Bronchial epithelial cell (primary cell): ENCODE results near the gene CAMTA1. TPM values are rescaled to one million over a fixed set of nuclear protein-coding genes. Genes with fewer than 3 reads are reported as not detected.

ENCODE experiments used
- DNase-seq: peaks from one replicate; pipeline ENCODE4 v3.0.0-alpha.2; 2010; ENCODE audit warnings: low read depth
- FAIRE-seq: peaks from 2 replicates; lab custom pipeline; 2011; peaks lifted over from hg19 to GRCh38; lab: Jason Lieb, UNC
- H3K27me3 ChIP-seq: 2 replicates; pipeline ENCODE4 v1.5.1; 2011; ENCODE audit warnings: low read length; ENCODE audit not compliant: control insufficient read depth, insufficient read depth
- H3K36me3 ChIP-seq: 2 replicates; pipeline ENCODE4 v1.5.1; 2011; ENCODE audit warnings: low read length; ENCODE audit not compliant: control insufficient read depth, insufficient read depth
- H3K4me3 ChIP-seq: 2 replicates; pipeline ENCODE4 v1.5.1; 2011; ENCODE audit warnings: mild to moderate bottlenecking, low read depth, low read length, control low read depth
- total RNA-seq: library from RNA; depleted of rRNA; stranded (reverse); fragments of >200 nt; gene quantifications from 2 replicates; pipeline ENCODE4 v1.2.1, GENCODE V29; 2014
- TF ChIP-seq, protein P1 (sequence below): IDR thresholded peaks from 2 replicates; pipeline ENCODE4 v1.5.1; 2011; ENCODE audit warnings: mild to moderate bottlenecking, moderate library complexity, low read length, control low read depth, inconsistent platforms; ENCODE audit not compliant: insufficient read depth, severe bottlenecking

The CAMTA1 gene
- total RNA-seq, 1 donor from 2014 or later = 68.2 TPM

DNA sequence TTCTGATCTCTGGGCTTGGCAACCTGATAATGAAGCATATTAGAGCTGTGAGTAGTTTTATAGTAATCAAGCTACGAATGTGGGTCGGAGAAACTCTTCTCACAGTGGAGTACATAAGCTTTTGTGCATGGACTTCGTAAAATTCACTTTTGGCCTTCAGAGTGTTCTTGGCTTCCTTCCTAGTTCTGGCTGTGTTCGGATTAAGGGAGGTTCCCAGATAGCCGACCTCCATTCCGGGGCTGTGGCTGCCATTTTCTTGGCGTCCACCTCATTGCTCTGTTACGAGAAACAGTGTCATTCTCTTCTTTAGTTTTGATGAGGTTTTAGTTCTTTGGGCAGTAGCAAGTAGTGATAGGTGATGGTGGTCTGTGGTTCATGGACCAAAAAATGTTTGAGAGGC lies 26.3 kb downstream of the CAMTA1 start:
- FAIRE-seq (no peak), DNase-seq (no peak)
- Histone ChIP-seq H3K4me3 (no peak overlapping the region), H3K36me3 (peaks cover 1% of the 10 kb centered on the region), H3K27me3 (no peaks in the 10 kb centered on the region)
- TF ChIP-seq, protein P1, sequence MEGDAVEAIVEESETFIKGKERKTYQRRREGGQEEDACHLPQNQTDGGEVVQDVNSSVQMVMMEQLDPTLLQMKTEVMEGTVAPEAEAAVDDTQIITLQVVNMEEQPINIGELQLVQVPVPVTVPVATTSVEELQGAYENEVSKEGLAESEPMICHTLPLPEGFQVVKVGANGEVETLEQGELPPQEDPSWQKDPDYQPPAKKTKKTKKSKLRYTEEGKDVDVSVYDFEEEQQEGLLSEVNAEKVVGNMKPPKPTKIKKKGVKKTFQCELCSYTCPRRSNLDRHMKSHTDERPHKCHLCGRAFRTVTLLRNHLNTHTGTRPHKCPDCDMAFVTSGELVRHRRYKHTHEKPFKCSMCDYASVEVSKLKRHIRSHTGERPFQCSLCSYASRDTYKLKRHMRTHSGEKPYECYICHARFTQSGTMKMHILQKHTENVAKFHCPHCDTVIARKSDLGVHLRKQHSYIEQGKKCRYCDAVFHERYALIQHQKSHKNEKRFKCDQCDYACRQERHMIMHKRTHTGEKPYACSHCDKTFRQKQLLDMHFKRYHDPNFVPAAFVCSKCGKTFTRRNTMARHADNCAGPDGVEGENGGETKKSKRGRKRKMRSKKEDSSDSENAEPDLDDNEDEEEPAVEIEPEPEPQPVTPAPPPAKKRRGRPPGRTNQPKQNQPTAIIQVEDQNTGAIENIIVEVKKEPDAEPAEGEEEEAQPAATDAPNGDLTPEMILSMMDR = no peak

DNA sequence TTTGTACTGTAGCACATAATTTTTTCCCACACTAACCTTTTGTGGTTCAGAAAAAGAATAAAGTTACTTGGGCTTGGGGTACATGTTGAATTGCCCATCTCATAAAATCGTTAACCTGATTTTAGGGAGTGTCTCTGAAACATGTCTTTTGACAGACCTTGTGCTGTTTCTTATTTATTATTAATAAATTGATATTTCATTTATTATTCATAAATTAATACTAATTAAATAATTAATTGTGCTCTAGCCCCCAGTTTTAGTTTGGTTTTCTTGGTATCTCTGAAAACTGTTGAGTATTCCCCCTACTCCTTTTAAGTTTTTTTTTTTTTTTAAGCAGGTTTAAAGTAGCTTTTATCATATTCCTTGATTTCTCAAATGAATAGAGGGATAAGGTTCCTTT lies 27.9 kb downstream of the CAMTA1 start:
- Histone ChIP-seq H3K36me3 (peaks cover 1% of the 10 kb centered on the region), H3K4me3 (no peak overlapping the region), H3K27me3 (no peaks in the 10 kb centered on the region)
- no peak for DNase-seq
- FAIRE-seq = no peak
- TF ChIP-seq, protein P1 = no peak

GRCh38 chr1:6815726-6816125 lies 30.5 kb downstream of the CAMTA1 start:
- TF ChIP-seq, protein P1 = no peak
- DNase-seq = no peak
- Histone ChIP-seq H3K27me3 (no peaks in the 10 kb centered on the region), H3K36me3 (no peaks in the 10 kb centered on the region), H3K4me3 (no peak overlapping the region)
- FAIRE-seq = no peak

DNA sequence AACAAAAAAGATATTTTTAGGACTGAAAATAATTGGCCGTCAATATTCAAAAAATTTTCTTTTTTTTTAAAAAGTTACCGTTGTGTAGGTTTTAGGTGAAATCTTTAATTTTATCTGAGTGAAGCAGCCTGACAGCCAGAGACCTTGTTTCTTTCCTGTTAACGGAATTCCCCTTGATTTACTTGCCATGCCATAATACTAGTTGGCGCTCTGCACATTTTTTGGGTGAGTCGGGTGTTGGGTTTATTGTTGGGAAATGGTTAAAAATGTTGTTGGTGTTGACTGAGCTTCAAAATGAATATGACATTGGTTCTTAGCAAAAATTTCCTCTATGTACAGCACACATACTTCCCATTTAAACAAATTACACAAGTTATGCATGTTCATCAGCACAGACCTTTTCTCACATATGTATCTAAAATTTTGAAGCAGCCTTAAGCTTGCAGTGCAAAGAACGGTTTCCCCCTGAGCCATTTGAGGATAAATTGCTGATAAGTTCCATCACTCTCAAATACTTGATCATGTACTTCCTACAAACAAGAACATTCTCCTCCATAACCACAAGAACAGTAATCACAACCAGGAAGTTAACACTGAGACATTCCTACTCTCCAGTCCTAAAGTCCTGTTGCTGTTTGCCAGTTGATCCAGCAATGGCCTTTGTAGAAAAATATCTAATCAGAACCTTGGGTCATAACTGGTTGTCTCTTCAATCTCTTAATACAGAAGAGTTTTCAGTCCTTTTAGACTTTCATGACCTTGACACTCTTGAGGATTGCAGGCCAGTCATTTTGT lies 34.2 kb downstream of the CAMTA1 start:
- H3K4me3 ChIP-seq = no peak overlapping the region

GRCh38 chr1:6820899-6821298 lies 35.6 kb downstream of the CAMTA1 start:
- no peak for DNase-seq
- Histone ChIP-seq H3K4me3 (no peak overlapping the region), H3K27me3 (no peaks in the 10 kb centered on the region), H3K36me3 (no peaks in the 10 kb centered on the region)
- TF ChIP-seq, protein P1 = no peak
- FAIRE-seq = no peak

More for the DNA sequence above, 34.2 kb downstream of the CAMTA1 start:
- H3K36me3 ChIP-seq = no peaks in the 10 kb centered on the region
- DNase-seq (peak; percentile 11), FAIRE-seq (no peak)
- no peaks in the 10 kb centered on the region for H3K27me3 ChIP-seq
- TF ChIP-seq, protein P1 = no peak
